H1 (cell line): ENCODE data around the gene PLEKHM3. TPM values are rescaled to one million over a fixed set of nuclear protein-coding genes. Genes with fewer than 3 reads are reported as not detected.

Experiments used
- ATF3 ChIP-seq: IDR thresholded peaks from 2 replicates; pipeline ENCODE4 v1.6.1; 2011; ENCODE audit warnings: low read depth, mild to moderate bottlenecking, low read length; ENCODE audit not compliant: insufficient read depth
- BRCA1 ChIP-seq: IDR thresholded peaks from 2 replicates; pipeline ENCODE4 v1.6.1; 2012; ENCODE audit warnings: low read depth, low read length, improper control_type of control experiment
- CREB1 ChIP-seq: IDR thresholded peaks from 2 replicates; pipeline ENCODE4 v1.6.1; 2012; ENCODE audit warnings: inconsistent platforms
- CTCF ChIP-seq, 3 experiments: IDR thresholded peaks; 1 replicate in 2 of 3; 2 replicates in 1 of 3; pipeline versions ENCODE4 v1.5.1 to v1.6.1; 2011; ENCODE audit warnings: low read length in 3 of 3, mild to moderate bottlenecking in 3 of 3, inconsistent platforms in 2 of 3, low read depth in 1 of 3, moderate library complexity in 1 of 3; ENCODE audit not compliant: insufficient read depth in 1 of 3; ENCODE audit errors: control extremely low read depth in 1 of 3
- E2F6 ChIP-seq: IDR thresholded peaks from 2 replicates; pipeline ENCODE4 v1.6.1; 2012; ENCODE audit warnings: inconsistent platforms
- JUN ChIP-seq: IDR thresholded peaks from 2 replicates; pipeline ENCODE4 v1.6.1; 2011; ENCODE audit warnings: low read depth, mild to moderate bottlenecking, improper control_type of control experiment, low read length
- MAFK ChIP-seq: IDR thresholded peaks from 2 replicates; pipeline ENCODE4 v1.6.1; 2012; ENCODE audit warnings: low read depth, mild to moderate bottlenecking, improper control_type of control experiment, low read length
- polyA plus RNA-seq, 7 experiments: library from polyadenylated mRNA; depleted of rRNA in 3 of 7; stranded (reverse) in 5 of 7; unstranded in 2 of 7; fragments of >200 nt in 5 of 7; fragments of 200-250 nt in 2 of 7; gene quantifications; 1 replicate in 5 of 7; 2 replicates in 1 of 7; 4 replicates in 1 of 7; pipeline versions ENCODE4 v1.2.1 to v1.2.3, GENCODE V29; 2011 to 2013; ENCODE audit warnings: missing spikeins in 2 of 7, mixed read lengths in 2 of 7
- total RNA-seq: library from RNA; stranded (reverse); fragmentation: NEBNext Ultra II Directional; extraction: Animal tissue kit (Norgen Biotek cat#: 25700); gene quantifications from 2 replicates; pipeline ENCODE4 v1.2.1, GENCODE V29; 2021

Gene PLEKHM3
- total and polyA plus RNA-seq, 2 of the 8 experiments (the other 6 are each of a cell fraction or from before 2014, with no cell fraction given) = 2.3 to 5.8 TPM

GRCh38 chr2:208065476-208065875, 40.1 kb upstream of the PLEKHM3 start (continued):
- TF ChIP-seq E2F6 (no peak), ATF3 (no peak), MAFK (no peak), JUN (no peak), CREB1 (no peak), CTCF (IDR thresholded peaks at IDR 0.05; ENCODE audit: control extremely low read depth in 1 of 3, insufficient read depth in 1 of 3, low read depth in 1 of 3, low read length in 3 of 3) (no peak), BRCA1 (no peak)
